Right renal pelvis (tissue), 4 donors: ENCODE measurements around the gene DPYD. TPM values are rescaled to one million over a fixed set of nuclear protein-coding genes. Genes with fewer than 3 reads are reported as not detected.

Experiments used
- DNase-seq, 4 donors: peaks; one replicate each; pipeline ENCODE4 v3.0.0-alpha.2; 2013; ENCODE audit warnings: low read depth in 4 of 4, low spot score in 3 of 4, missing footprints in 1 of 4
- polyA plus RNA-seq, 4 donors: library from polyadenylated mRNA; unstranded; fragments of 120-200 nt; gene quantifications; one replicate each; pipeline ENCODE4 v1.2.1, GENCODE V29; 2013; ENCODE audit not compliant: insufficient read length in 4 of 4

DPYD gene
- polyA plus RNA-seq, 4 donors = 13.7 to 15.4 (median 14.8) TPM

GRCh38 chr1:97845805-97846204 is 75.0 kb downstream of the DPYD start:
- no peak for DNase-seq

- no peak for DNase-seq
Measured at GRCh38 chr1:97844552-97845089, 76.2 kb downstream of the DPYD start.

GRCh38 chr1:97841338-97841737 is 79.5 kb downstream of the DPYD start:
- DNase-seq = no peak

- DNase-seq = no peak
Measured at GRCh38 chr1:97837161-97837560, 83.7 kb downstream of the DPYD start.

- DNase-seq = no peak
Measured at GRCh38 chr1:97834899-97835298, 85.9 kb downstream of the DPYD start.

GRCh38 chr1:97833881-97834280 is 87.0 kb downstream of the DPYD start:
- DNase-seq = no peak

- peak in 1 of 4 donors; percentile 5 for DNase-seq
Measured at GRCh38 chr1:97832481-97832880, 88.4 kb downstream of the DPYD start.

- DNase-seq = no peak
Measured at GRCh38 chr1:97827887-97828286, 92.9 kb downstream of the DPYD start.

- no peak for DNase-seq
Measured at GRCh38 chr1:97826820-97827219, 94.0 kb downstream of the DPYD start.

GRCh38 chr1:97824624-97825023 is 96.2 kb downstream of the DPYD start:
- no peak for DNase-seq

GRCh38 chr1:97824200-97824599 is 96.6 kb downstream of the DPYD start:
- no peak for DNase-seq

- DNase-seq = peak in 3 of 4 donors; percentile 5 to 22 (median 11)
Measured at GRCh38 chr1:97820470-97821188, 100.2 kb downstream of the DPYD start.

- DNase-seq = no peak
Measured at GRCh38 chr1:97816927-97817326, 103.9 kb downstream of the DPYD start.

- no peak for DNase-seq
Measured at GRCh38 chr1:97814804-97815203, 106.0 kb downstream of the DPYD start.

- DNase-seq = no peak
Measured at GRCh38 chr1:97814121-97814520, 106.7 kb downstream of the DPYD start.

- DNase-seq = no peak
Measured at GRCh38 chr1:97812076-97812475, 108.8 kb downstream of the DPYD start.

GRCh38 chr1:97806996-97807520 is 113.8 kb downstream of the DPYD start:
- no peak for DNase-seq

GRCh38 chr1:97806326-97806725 is 114.5 kb downstream of the DPYD start:
- DNase-seq = no peak

GRCh38 chr1:97805093-97805492 is 115.7 kb downstream of the DPYD start:
- no peak for DNase-seq

- no peak for DNase-seq
Measured at GRCh38 chr1:97803026-97803425, 117.8 kb downstream of the DPYD start.

GRCh38 chr1:97802011-97802410 is 118.8 kb downstream of the DPYD start:
- DNase-seq = no peak
